HepG2 (cell line): Measurements from ENCODE around the gene SELENOV. TPM values are rescaled to one million over a fixed set of nuclear protein-coding genes. Genes with fewer than 3 reads are reported as not detected.
A peak's percentile ranks its signal among the peaks of the same experiment; 100 is the strongest.

Experiments
- ARNT2 ChIP-seq: sonication (generic); formaldehyde crosslinking; IDR thresholded peaks from 2 replicates; pipeline ENCODE4 v1.8.0; 2022; ENCODE audit warnings: mild to moderate bottlenecking, low read depth, missing genetic modification reagents, moderate library complexity
- CERS6 ChIP-seq: sonication (generic); formaldehyde crosslinking; IDR thresholded peaks from 2 replicates; pipeline ENCODE4 v1.5.0; 2020; ENCODE audit warnings: missing genetic modification reagents
- GPN1 ChIP-seq: sonication (generic); formaldehyde crosslinking; IDR thresholded peaks from 2 replicates; pipeline ENCODE4 v1.5.1; 2020; ENCODE audit warnings: missing genetic modification reagents, borderline replicate concordance
- MLLT10 ChIP-seq: sonication (generic); formaldehyde crosslinking; IDR thresholded peaks from 2 replicates; pipeline ENCODE4 v1.4.0; 2020; ENCODE audit warnings: missing genetic modification reagents
- MYNN ChIP-seq: sonication (generic); formaldehyde crosslinking; IDR thresholded peaks from 2 replicates; pipeline ENCODE4 v1.4.0; 2020; ENCODE audit warnings: mild to moderate bottlenecking, low read depth, missing genetic modification reagents
- NFATC3 ChIP-seq: sonication (generic); formaldehyde crosslinking; IDR thresholded peaks from 2 replicates; pipeline ENCODE4 v1.5.1; 2020; ENCODE audit warnings: mild to moderate bottlenecking, missing genetic modification reagents
- NONO ChIP-seq, 2 experiments: fragments of 450-650 bp in 1 of 2; sonication (generic) in 1 of 2; formaldehyde crosslinking in 1 of 2; IDR thresholded peaks in 1 of 2; conservative IDR thresholded peaks in 1 of 2; 2 replicates each; pipeline versions ENCODE4 v1.6.1 to v1.8.0; 2017 to 2022; ENCODE audit warnings: mild to moderate bottlenecking in 1 of 2, missing genetic modification reagents in 1 of 2, moderate library complexity in 1 of 2
- ONECUT2 ChIP-seq: sonication (generic); formaldehyde crosslinking; IDR thresholded peaks from 2 replicates; pipeline ENCODE4 v1.4.0; 2020; ENCODE audit warnings: missing genetic modification reagents
- PAWR ChIP-seq: sonication (generic); formaldehyde crosslinking; IDR thresholded peaks from 2 replicates; pipeline ENCODE4 v1.4.0; 2020; ENCODE audit warnings: missing genetic modification reagents, mild to moderate bottlenecking, borderline replicate concordance
- RFXANK ChIP-seq: IDR thresholded peaks from 2 replicates; pipeline ENCODE4 v1.6.1; 2016
- SRSF4 ChIP-seq: fragments of 200-400 bp; formaldehyde crosslinking; IDR thresholded peaks from one replicate; pipeline ENCODE4 v1.6.1; 2018; ENCODE audit warnings: mild to moderate bottlenecking, low read depth, low read length, moderate library complexity; ENCODE audit not compliant: poor library complexity, severe bottlenecking
- TBX3 ChIP-seq: fragments of 450-650 bp; IDR thresholded peaks from 2 replicates; pipeline ENCODE4 v1.6.1; 2017; ENCODE audit warnings: antibody characterized with exemption, mild to moderate bottlenecking, inconsistent platforms, borderline replicate concordance
- ZBTB21 ChIP-seq: sonication (generic); formaldehyde crosslinking; IDR thresholded peaks from 2 replicates; pipeline ENCODE4 v1.4.0; 2020; ENCODE audit warnings: missing genetic modification reagents
- ZBTB34 ChIP-seq: sonication (generic); formaldehyde crosslinking; IDR thresholded peaks from 2 replicates; pipeline ENCODE4 v1.8.0; 2022; ENCODE audit warnings: mild to moderate bottlenecking, missing genetic modification reagents
- ZBTB7B ChIP-seq: sonication (generic); formaldehyde crosslinking; IDR thresholded peaks from 2 replicates; pipeline ENCODE4 v1.4.0; 2020; ENCODE audit warnings: missing genetic modification reagents
- ZNF224 ChIP-seq: sonication (generic); formaldehyde crosslinking; IDR thresholded peaks from 2 replicates; pipeline ENCODE4 v1.5.0; 2020; ENCODE audit warnings: mild to moderate bottlenecking, missing genetic modification reagents
- ZNF24 ChIP-seq: fragments of 450-650 bp; IDR thresholded peaks from 2 replicates; pipeline ENCODE4 v1.6.1; 2017; ENCODE audit warnings: antibody characterized with exemption, mild to moderate bottlenecking
- ZNF256 ChIP-seq: sonication (generic); formaldehyde crosslinking; conservative IDR thresholded peaks from 2 replicates; pipeline ENCODE4 v1.4.0; 2020; ENCODE audit warnings: missing genetic modification reagents
- ZNF282 ChIP-seq: fragments of 450-650 bp; IDR thresholded peaks from 2 replicates; pipeline ENCODE4 v1.6.1; 2018; ENCODE audit not compliant: partially characterized antibody
- ZNF292 ChIP-seq: sonication (generic); formaldehyde crosslinking; IDR thresholded peaks from 2 replicates; pipeline ENCODE4 v1.8.1; 2022; ENCODE audit warnings: mild to moderate bottlenecking, low read depth, missing genetic modification reagents, borderline replicate concordance
- ZNF431 ChIP-seq: sonication (generic); formaldehyde crosslinking; IDR thresholded peaks from 2 replicates; pipeline ENCODE4 v1.9.0; 2022; ENCODE audit warnings: missing genetic modification reagents, low read depth, mild to moderate bottlenecking, borderline replicate concordance
- ZNF761 ChIP-seq: sonication (generic); formaldehyde crosslinking; conservative IDR thresholded peaks from 2 replicates; pipeline ENCODE4 v1.4.0; 2020; ENCODE audit warnings: mild to moderate bottlenecking, missing genetic modification reagents
- ZNF781 ChIP-seq: sonication (generic); formaldehyde crosslinking; IDR thresholded peaks from 2 replicates; pipeline ENCODE4 v1.5.1; 2020; ENCODE audit warnings: borderline replicate concordance, mild to moderate bottlenecking, missing genetic modification reagents; ENCODE audit errors: not compliant biosample characterization
- polyA plus RNA-seq, 8 experiments: library from polyadenylated mRNA; depleted of rRNA in 3 of 8; stranded (reverse) in 7 of 8; unstranded in 1 of 8; fragments of >200 nt; fragmentation: Illumina TruSeq in 4 of 8; extraction: Trizol in 4 of 8; gene quantifications; 2 replicates each; pipeline versions ENCODE4 v1.2.1 to v1.2.3, GENCODE V29; 2011 to 2016; ENCODE audit warnings: low read depth in 4 of 8, missing spikeins in 1 of 8, mixed read lengths in 1 of 8; ENCODE audit not compliant: insufficient read depth in 1 of 8
- total RNA-seq, 5 experiments: library from RNA; depleted of rRNA; stranded (reverse); fragments of >200 nt; fragmentation: Illumina TruSeq; extraction: Trizol; gene quantifications; 2 replicates each; pipeline ENCODE4 v1.2.3, GENCODE V29; 2016; ENCODE audit warnings: low read depth in 1 of 5
- TF ChIP-seq, protein P1 (sequence below): fragments of 450-650 bp; IDR thresholded peaks from 2 replicates; pipeline ENCODE4 v1.6.1; 2016
- TF ChIP-seq, protein P2 (sequence below): sonication (generic); formaldehyde crosslinking; IDR thresholded peaks from 2 replicates; pipeline ENCODE4 v1.8.0; 2022; ENCODE audit warnings: mild to moderate bottlenecking, missing genetic modification reagents, moderate library complexity

Gene SELENOV
- total and polyA plus RNA-seq, 2 of the 13 experiments (the other 11 are each of a cell fraction or from before 2014, with no cell fraction given): not detected

GRCh38 chr19:39480337-39481228 is 34.4 kb upstream of the SELENOV start, which contains the start of gene TIMM50 (continued):
- TF ChIP-seq, protein P1, sequence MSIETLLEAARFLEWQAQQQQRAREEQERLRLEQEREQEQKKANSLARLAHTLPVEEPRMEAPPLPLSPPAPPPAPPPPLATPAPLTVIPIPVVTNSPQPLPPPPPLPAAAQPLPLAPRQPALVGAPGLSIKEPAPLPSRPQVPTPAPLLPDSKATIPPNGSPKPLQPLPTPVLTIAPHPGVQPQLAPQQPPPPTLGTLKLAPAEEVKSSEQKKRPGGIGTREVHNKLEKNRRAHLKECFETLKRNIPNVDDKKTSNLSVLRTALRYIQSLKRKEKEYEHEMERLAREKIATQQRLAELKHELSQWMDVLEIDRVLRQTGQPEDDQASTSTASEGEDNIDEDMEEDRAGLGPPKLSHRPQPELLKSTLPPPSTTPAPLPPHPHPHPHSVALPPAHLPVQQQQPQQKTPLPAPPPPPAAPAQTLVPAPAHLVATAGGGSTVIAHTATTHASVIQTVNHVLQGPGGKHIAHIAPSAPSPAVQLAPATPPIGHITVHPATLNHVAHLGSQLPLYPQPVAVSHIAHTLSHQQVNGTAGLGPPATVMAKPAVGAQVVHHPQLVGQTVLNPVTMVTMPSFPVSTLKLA: peak; percentile 42
- TF ChIP-seq ZNF761 (CRISPR knock-in tag): peak; percentile 84
- TF ChIP-seq SRSF4: no peak
- no peak for TF ChIP-seq ONECUT2 (CRISPR knock-in tag)
- TF ChIP-seq ZNF292 (CRISPR knock-in tag): no peak
- no peak for TF ChIP-seq MLLT10 (CRISPR knock-in tag)
- no peak for TF ChIP-seq MYNN (CRISPR knock-in tag)
- TF ChIP-seq ZNF282: no peak
- TF ChIP-seq ZNF431: peak; percentile 72; the same call in 1 of the 2 replicates
- no peak for TF ChIP-seq ZNF256 (CRISPR knock-in tag)
- no peak for TF ChIP-seq TBX3
- TF ChIP-seq, protein P2, sequence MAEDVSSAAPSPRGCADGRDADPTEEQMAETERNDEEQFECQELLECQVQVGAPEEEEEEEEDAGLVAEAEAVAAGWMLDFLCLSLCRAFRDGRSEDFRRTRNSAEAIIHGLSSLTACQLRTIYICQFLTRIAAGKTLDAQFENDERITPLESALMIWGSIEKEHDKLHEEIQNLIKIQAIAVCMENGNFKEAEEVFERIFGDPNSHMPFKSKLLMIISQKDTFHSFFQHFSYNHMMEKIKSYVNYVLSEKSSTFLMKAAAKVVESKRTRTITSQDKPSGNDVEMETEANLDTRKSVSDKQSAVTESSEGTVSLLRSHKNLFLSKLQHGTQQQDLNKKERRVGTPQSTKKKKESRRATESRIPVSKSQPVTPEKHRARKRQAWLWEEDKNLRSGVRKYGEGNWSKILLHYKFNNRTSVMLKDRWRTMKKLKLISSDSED: no peak
- no peak for TF ChIP-seq PAWR (CRISPR knock-in tag)
- no peak for TF ChIP-seq ZNF781 (CRISPR knock-in tag)
- TF ChIP-seq ZNF224 (CRISPR knock-in tag): peak; percentile 84; the same call in 1 of the 2 replicates
- 0 out of 2 replicates have a peak, but pooled peaks have one; percentile 31 for TF ChIP-seq RFXANK (CRISPR knock-in tag)
- 0 out of 2 replicates have a peak, but pooled peaks have one; percentile 50 for TF ChIP-seq ZBTB7B (CRISPR knock-in tag)
- no peak for TF ChIP-seq GPN1
- peak; percentile 21; the same call in 1 of the 2 replicates for TF ChIP-seq ZBTB34 (CRISPR knock-in tag)
- no peak for TF ChIP-seq ZNF24
- no peak for TF ChIP-seq CERS6 (CRISPR knock-in tag)
- no peak for TF ChIP-seq NFATC3 (CRISPR knock-in tag)
- TF ChIP-seq NONO (IDR thresholded peaks at IDR 0.05): no peak
- peak; percentile 88 for TF ChIP-seq NONO (CRISPR knock-in tag; conservative IDR thresholded peaks at IDR 0.05)
- no peak for TF ChIP-seq ZBTB21
- 0 out of 2 replicates have a peak, but pooled peaks have one; percentile 71 for TF ChIP-seq ARNT2 (CRISPR knock-in tag)
